HCT116 (cell line): ENCODE data around the gene ALOX12B. TPM values are rescaled to one million over a fixed set of nuclear protein-coding genes. Genes with fewer than 3 reads are reported as not detected.

Experiments used
- ATAC-seq: fragments of 200-7000 bp; cut with Tn5 transposase; 2 replicates; pipeline ENCODE4 v1.9.1; 2020; ENCODE audit warnings: mild to moderate bottlenecking, moderate library complexity
- BruUV-seq: library from RNA; stranded (reverse); fragments of 400-500 nt; replicated peaks from 2 replicates; lab custom pipeline; 2021; lab: Mats Ljungman, UMichigan
- CTCF ChIA-PET: fragments of 300-600 bp; sonication (Branson Sonifier 250); formaldehyde crosslinking; loops from one replicate; lab custom pipeline; 2021; ENCODE audit warnings: antibody characterized with exemption; lab: Charles Lee
- POLR2A ChIA-PET: fragments of 300-600, 350-600 bp; sonication (Branson Sonifier 250); formaldehyde crosslinking; loops from one replicate; lab custom pipeline; 2021; ENCODE audit warnings: antibody characterized with exemption; lab: Charles Lee
- RAD21 ChIA-PET, 2 experiments: fragments of 300-600 bp; sonication (Branson Sonifier 250); formaldehyde crosslinking; loops; one replicate each; lab custom pipeline; 2023; ENCODE audit warnings: low total read pairs in 2 of 2; ENCODE audit not compliant: uncharacterized antibody in 2 of 2, unreplicated experiment in 2 of 2, low non-redundant PET in 1 of 2; lab: Charles Lee
- DNase-seq: peaks from one replicate; pipeline ENCODE4 v3.0.0-alpha.2; 2010; ENCODE audit warnings: low read depth, low spot score
- H2AFZ ChIP-seq: fragments of 200-600 bp; shearing (Covaris generic), sonication (generic); 2 replicates; pipeline ENCODE4 v1.6.1; 2017; ENCODE audit warnings: low read depth, mixed run types, mixed read lengths, antibody characterized with exemption, low read length; ENCODE audit not compliant: poor library complexity, severe bottlenecking
- H3K27ac ChIP-seq: 2 replicates; pipeline ENCODE4 v1.5.1; 2012; ENCODE audit warnings: low read depth, low read length
- H3K27me3 ChIP-seq: fragments of 200-600 bp; sonication (generic); 2 replicates; pipeline ENCODE4 v1.6.1; 2016; ENCODE audit warnings: mixed run types, low read length, mixed read lengths; ENCODE audit not compliant: insufficient read depth
- H3K36me3 ChIP-seq, 2 experiments: fragments of 200-500 bp in 1 of 2; fragments of 200-600 bp in 1 of 2; sonication (Bioruptor generic) in 1 of 2; sonication (generic) in 1 of 2; 2 replicates each; pipeline versions ENCODE4 v1.5.1 to v1.6.1; 2014 to 2016; ENCODE audit warnings: low read length in 2 of 2, inconsistent platforms in 1 of 2, mixed read lengths in 1 of 2, mixed run types in 1 of 2; ENCODE audit not compliant: insufficient read depth in 2 of 2, control insufficient read depth in 1 of 2
- H3K4me1 ChIP-seq, 2 experiments: fragments of 200-600 bp in 1 of 2; sonication (generic) in 1 of 2; 2 replicates each; pipeline versions ENCODE4 v1.5.1 to v1.6.1; 2012 to 2017; ENCODE audit warnings: low read length in 2 of 2, inconsistent platforms in 1 of 2, mild to moderate bottlenecking in 1 of 2, mixed read lengths in 1 of 2, mixed run types in 1 of 2, moderate library complexity in 1 of 2; ENCODE audit not compliant: insufficient read depth in 2 of 2, control insufficient read depth in 1 of 2
- H3K4me2 ChIP-seq: fragments of 200-600 bp; sonication (generic); 2 replicates; pipeline ENCODE4 v1.6.1; 2017; ENCODE audit warnings: mixed run types, low read length, mixed read lengths
- H3K4me3 ChIP-seq, 2 experiments: fragments of 200-600 bp in 1 of 2; sonication (generic) in 1 of 2; replicated peaks in 1 of 2; 2 replicates each; pipeline ENCODE4 v1.5.1; 2011 to 2016; ENCODE audit warnings: low read length in 2 of 2, control low read depth in 1 of 2, low read depth in 1 of 2, mild to moderate bottlenecking in 1 of 2, mixed read lengths in 1 of 2, mixed run types in 1 of 2
- H3K79me2 ChIP-seq: fragments of 200-600 bp; sonication (generic); 2 replicates; pipeline ENCODE4 v1.6.1; 2017; ENCODE audit warnings: mild to moderate bottlenecking, mixed run types, low read length, moderate library complexity, mixed read lengths; ENCODE audit not compliant: insufficient read depth
- H3K9ac ChIP-seq: fragments of 200-600 bp; sonication (generic); 2 replicates; pipeline ENCODE4 v1.6.1; 2016; ENCODE audit warnings: low read length, mixed read lengths
- H3K9me2 ChIP-seq: fragments of 200-600 bp; sonication (generic), shearing (Covaris generic); 2 replicates; pipeline ENCODE4 v1.6.1; 2017; ENCODE audit warnings: mixed run types, mild to moderate bottlenecking, moderate library complexity; ENCODE audit not compliant: insufficient read depth
- H3K9me3 ChIP-seq, 2 experiments: fragments of 200-500 bp in 1 of 2; fragments of 200-600 bp in 1 of 2; sonication (Bioruptor generic) in 1 of 2; sonication (generic) in 1 of 2; 2 replicates each; pipeline ENCODE4 v1.6.1; 2014 to 2017; ENCODE audit warnings: low read length in 2 of 2, mixed read lengths in 2 of 2, inconsistent platforms in 1 of 2, low read depth in 1 of 2, mild to moderate bottlenecking in 1 of 2, mixed run types in 1 of 2, moderate library complexity in 1 of 2; ENCODE audit not compliant: control insufficient read depth in 1 of 2, insufficient read depth in 1 of 2
- H4K20me1 ChIP-seq: fragments of 200-600 bp; sonication (generic), shearing (Covaris generic); 2 replicates; pipeline ENCODE4 v1.6.1; 2017; ENCODE audit warnings: mixed run types, mild to moderate bottlenecking, moderate library complexity; ENCODE audit not compliant: insufficient read depth
- ATF3 ChIP-seq: IDR thresholded peaks from 2 replicates; pipeline ENCODE4 v1.6.1; 2012
- CBX3 ChIP-seq: IDR thresholded peaks from 2 replicates; pipeline ENCODE4 v1.6.1; 2012; ENCODE audit warnings: low read depth
- CEBPB ChIP-seq: IDR thresholded peaks from 2 replicates; pipeline ENCODE4 v1.6.1; 2012; ENCODE audit warnings: low read depth
- EGR1 ChIP-seq: IDR thresholded peaks from 2 replicates; pipeline ENCODE4 v1.6.1; 2012; ENCODE audit warnings: low read depth
- ELF1 ChIP-seq: IDR thresholded peaks from 2 replicates; pipeline ENCODE4 v1.6.1; 2012; ENCODE audit warnings: low read depth, borderline replicate concordance
- EZH2 ChIP-seq: fragments of 200-600 bp; sonication (generic); IDR thresholded peaks from 2 replicates; pipeline ENCODE4 v1.6.1; 2017; ENCODE audit warnings: antibody characterized with exemption, mixed run types
- EZH2phosphoT487 ChIP-seq: fragments of 200-600 bp; IDR thresholded peaks from 2 replicates; pipeline ENCODE4 v1.6.1; 2018; ENCODE audit warnings: antibody characterized with exemption, borderline replicate concordance
- POLR2A ChIP-seq: IDR thresholded peaks from 2 replicates; pipeline ENCODE4 v1.7.0; 2011; ENCODE audit warnings: borderline replicate concordance; ENCODE audit not compliant: insufficient read depth, insufficient read length; ENCODE audit errors: extremely low read depth
- RAD21 ChIP-seq: IDR thresholded peaks from 2 replicates; pipeline ENCODE4 v1.6.1; 2012; ENCODE audit warnings: low read depth, mild to moderate bottlenecking
- REST ChIP-seq: IDR thresholded peaks from 2 replicates; pipeline ENCODE4 v1.6.1; 2012; ENCODE audit warnings: low read depth
- SP1 ChIP-seq: IDR thresholded peaks from 2 replicates; pipeline ENCODE4 v1.6.1; 2012; ENCODE audit warnings: low read depth
- SRF ChIP-seq: IDR thresholded peaks from 2 replicates; pipeline ENCODE4 v1.6.1; 2012; ENCODE audit warnings: low read depth
- TCF7L2 ChIP-seq: IDR thresholded peaks from 2 replicates; pipeline ENCODE4 v1.7.0; 2011; ENCODE audit warnings: borderline replicate concordance, inconsistent platforms; ENCODE audit not compliant: insufficient read depth, insufficient read length; ENCODE audit errors: extremely low read depth
- YY1 ChIP-seq: IDR thresholded peaks from 2 replicates; pipeline ENCODE4 v1.6.1; 2011; ENCODE audit warnings: low read length, low read depth, moderate library complexity, mild to moderate bottlenecking; ENCODE audit not compliant: insufficient replicate concordance; ENCODE audit errors: extremely low read depth
- ZFX ChIP-seq: fragments of 450-650 bp; IDR thresholded peaks from 2 replicates; pipeline ENCODE4 v1.6.1; 2017
- ZNF274 ChIP-seq: fragments of 200-500 bp; sonication (Bioruptor generic); IDR thresholded peaks from 2 replicates; pipeline ENCODE4 v1.6.1; 2014; ENCODE audit warnings: mild to moderate bottlenecking, low read depth, low read length, inconsistent platforms
- intact Hi-C: fragments of 100-400 bp; cut with micrococcal nuclease; formaldehyde crosslinking; loops from 2 replicates; pipeline ENCODE4 v1.10.0; 2022
- total RNA-seq: library from RNA; stranded (reverse); gene quantifications from one replicate; pipeline ENCODE4 v1.2.1, GENCODE V29; 2021; ENCODE audit not compliant: unreplicated experiment
- TF ChIP-seq, protein P1 (sequence below), 3 experiments: fragments of 200-600 bp in 1 of 3; sonication (generic) in 1 of 3; IDR thresholded peaks in 2 of 3; conservative IDR thresholded peaks in 1 of 3; 2 replicates each; pipeline ENCODE4 v1.5.1; 2012 to 2017; ENCODE audit warnings: low read depth in 2 of 3, low read length in 2 of 3, antibody characterized with exemption in 1 of 3, borderline replicate concordance in 1 of 3, control low read depth in 1 of 3, mild to moderate bottlenecking in 1 of 3, mixed read lengths in 1 of 3, mixed run types in 1 of 3, moderate library complexity in 1 of 3; ENCODE audit not compliant: insufficient read depth in 1 of 3
- TF ChIP-seq, protein P2 (sequence below): IDR thresholded peaks from 2 replicates; pipeline ENCODE4 v1.6.1; 2011; ENCODE audit warnings: mild to moderate bottlenecking, low read length, moderate library complexity; ENCODE audit not compliant: insufficient replicate concordance; ENCODE audit errors: extremely low read depth

Gene ALOX12B
- total RNA-seq, 1 experiment from 2014 or later, result 3.8 TPM

GRCh38 chr17:8133399-8133798, 45.9 kb upstream of the ALOX12B start:
- ATAC-seq (peak; percentile 15; the same call in 1 of the 2 replicates), DNase-seq (no peak)
- no peaks in the 10 kb centered on the region for H3K9me3 ChIP-seq
- no peaks in the 10 kb centered on the region for H3K36me3 ChIP-seq
- ChIA-PET POLR2A (interaction anchor here (1.1 to 2.6 kb wide), 3 partner anchors 11 to 40 kb away, joined by 3 to 18 read pairs (median 7); no protein-coding TSS in a partner anchor), RAD21 (no interaction called here), CTCF (interaction anchor here (0.7 to 2.9 kb wide), 6 partner anchors 14 to 90 kb away, joined by 3 to 10 read pairs (median 6); no protein-coding TSS in a partner anchor)
- no peaks in the 10 kb centered on the region for H4K20me1 ChIP-seq
- H3K27me3 ChIP-seq, result no peaks in the 10 kb centered on the region
- H3K9ac ChIP-seq, result 0 out of 2 replicates have a peak overlapping the region, but pooled peaks have one; percentile 0
- no peaks in the 10 kb centered on the region for H3K79me2 ChIP-seq
- H2AFZ ChIP-seq, result no peak overlapping the region
- no peaks in the 10 kb centered on the region for H3K9me2 ChIP-seq
- peaks cover 25 to 62% of the 10 kb centered on the region in 2 experiments for H3K4me1 ChIP-seq
- peak overlapping the region; percentile 55 for H3K4me2 ChIP-seq
- TF ChIP-seq EZH2phosphoT487 (no peak), ZFX (no peak), POLR2A (no peak), EGR1 (no peak), CEBPB (no peak), YY1 (no peak), SRF (no peak), ZNF274 (no peak), TCF7L2 (no peak), ELF1 (no peak), ATF3 (no peak), SP1 (no peak), CBX3 (no peak), EZH2 (no peak), RAD21 (no peak), REST (no peak)
- TF ChIP-seq, protein P1, sequence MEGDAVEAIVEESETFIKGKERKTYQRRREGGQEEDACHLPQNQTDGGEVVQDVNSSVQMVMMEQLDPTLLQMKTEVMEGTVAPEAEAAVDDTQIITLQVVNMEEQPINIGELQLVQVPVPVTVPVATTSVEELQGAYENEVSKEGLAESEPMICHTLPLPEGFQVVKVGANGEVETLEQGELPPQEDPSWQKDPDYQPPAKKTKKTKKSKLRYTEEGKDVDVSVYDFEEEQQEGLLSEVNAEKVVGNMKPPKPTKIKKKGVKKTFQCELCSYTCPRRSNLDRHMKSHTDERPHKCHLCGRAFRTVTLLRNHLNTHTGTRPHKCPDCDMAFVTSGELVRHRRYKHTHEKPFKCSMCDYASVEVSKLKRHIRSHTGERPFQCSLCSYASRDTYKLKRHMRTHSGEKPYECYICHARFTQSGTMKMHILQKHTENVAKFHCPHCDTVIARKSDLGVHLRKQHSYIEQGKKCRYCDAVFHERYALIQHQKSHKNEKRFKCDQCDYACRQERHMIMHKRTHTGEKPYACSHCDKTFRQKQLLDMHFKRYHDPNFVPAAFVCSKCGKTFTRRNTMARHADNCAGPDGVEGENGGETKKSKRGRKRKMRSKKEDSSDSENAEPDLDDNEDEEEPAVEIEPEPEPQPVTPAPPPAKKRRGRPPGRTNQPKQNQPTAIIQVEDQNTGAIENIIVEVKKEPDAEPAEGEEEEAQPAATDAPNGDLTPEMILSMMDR (IDR thresholded peaks at IDR 0.05 in 2 of 3, conservative IDR thresholded peaks at IDR 0.05 in 1 of 3; ENCODE audit: borderline replicate concordance in 1 of 3, insufficient read depth in 1 of 3, low read depth in 2 of 3, low read length in 2 of 3), result no peak
- TF ChIP-seq, protein P2, sequence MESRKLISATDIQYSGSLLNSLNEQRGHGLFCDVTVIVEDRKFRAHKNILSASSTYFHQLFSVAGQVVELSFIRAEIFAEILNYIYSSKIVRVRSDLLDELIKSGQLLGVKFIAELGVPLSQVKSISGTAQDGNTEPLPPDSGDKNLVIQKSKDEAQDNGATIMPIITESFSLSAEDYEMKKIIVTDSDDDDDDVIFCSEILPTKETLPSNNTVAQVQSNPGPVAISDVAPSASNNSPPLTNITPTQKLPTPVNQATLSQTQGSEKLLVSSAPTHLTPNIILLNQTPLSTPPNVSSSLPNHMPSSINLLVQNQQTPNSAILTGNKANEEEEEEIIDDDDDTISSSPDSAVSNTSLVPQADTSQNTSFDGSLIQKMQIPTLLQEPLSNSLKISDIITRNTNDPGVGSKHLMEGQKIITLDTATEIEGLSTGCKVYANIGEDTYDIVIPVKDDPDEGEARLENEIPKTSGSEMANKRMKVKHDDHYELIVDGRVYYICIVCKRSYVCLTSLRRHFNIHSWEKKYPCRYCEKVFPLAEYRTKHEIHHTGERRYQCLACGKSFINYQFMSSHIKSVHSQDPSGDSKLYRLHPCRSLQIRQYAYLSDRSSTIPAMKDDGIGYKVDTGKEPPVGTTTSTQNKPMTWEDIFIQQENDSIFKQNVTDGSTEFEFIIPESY, result no peak
- peak overlapping the region; percentile 39 for H3K27ac ChIP-seq
- H3K4me3 ChIP-seq, result no peak overlapping the region
- no TSS peak for BruUV-seq
- intact Hi-C loops, result no loop called here
